Measurements from ENCODE around the gene RFX5.

RFX5 gene

GRCh38 chr1:151368393-151369301 is 21.6 kb upstream of the RFX5 start:
- no peak for DNase-seq (ENCODE audit: extremely low read depth, low read depth)
- TF ChIP-seq, protein P1, sequence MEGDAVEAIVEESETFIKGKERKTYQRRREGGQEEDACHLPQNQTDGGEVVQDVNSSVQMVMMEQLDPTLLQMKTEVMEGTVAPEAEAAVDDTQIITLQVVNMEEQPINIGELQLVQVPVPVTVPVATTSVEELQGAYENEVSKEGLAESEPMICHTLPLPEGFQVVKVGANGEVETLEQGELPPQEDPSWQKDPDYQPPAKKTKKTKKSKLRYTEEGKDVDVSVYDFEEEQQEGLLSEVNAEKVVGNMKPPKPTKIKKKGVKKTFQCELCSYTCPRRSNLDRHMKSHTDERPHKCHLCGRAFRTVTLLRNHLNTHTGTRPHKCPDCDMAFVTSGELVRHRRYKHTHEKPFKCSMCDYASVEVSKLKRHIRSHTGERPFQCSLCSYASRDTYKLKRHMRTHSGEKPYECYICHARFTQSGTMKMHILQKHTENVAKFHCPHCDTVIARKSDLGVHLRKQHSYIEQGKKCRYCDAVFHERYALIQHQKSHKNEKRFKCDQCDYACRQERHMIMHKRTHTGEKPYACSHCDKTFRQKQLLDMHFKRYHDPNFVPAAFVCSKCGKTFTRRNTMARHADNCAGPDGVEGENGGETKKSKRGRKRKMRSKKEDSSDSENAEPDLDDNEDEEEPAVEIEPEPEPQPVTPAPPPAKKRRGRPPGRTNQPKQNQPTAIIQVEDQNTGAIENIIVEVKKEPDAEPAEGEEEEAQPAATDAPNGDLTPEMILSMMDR (IDR thresholded peaks at IDR 0.05; ENCODE audit: low read depth, low read length), result no peak

GRCh38 chr1:151367658-151368392 is 20.8 kb upstream of the RFX5 start:
- TF ChIP-seq, protein P1 (IDR thresholded peaks at IDR 0.05; ENCODE audit: low read depth, low read length), result no peak
- no peak for DNase-seq (ENCODE audit: extremely low read depth, low read depth)

GRCh38 chr1:151364996-151365395 is 17.9 kb upstream of the RFX5 start:
- no peak for DNase-seq (ENCODE audit: extremely low read depth, low read depth)
- TF ChIP-seq, protein P1 (IDR thresholded peaks at IDR 0.05; ENCODE audit: low read depth, low read length), result no peak

- DNase-seq (ENCODE audit: extremely low read depth, low read depth), result no peak
- TF ChIP-seq, protein P1 (IDR thresholded peaks at IDR 0.05; ENCODE audit: low read depth, low read length), result no peak
Observed at GRCh38 chr1:151362308-151363155, 15.5 kb upstream of the RFX5 start.

GRCh38 chr1:151361883-151362282 is 14.8 kb upstream of the RFX5 start:
- no peak for DNase-seq (ENCODE audit: extremely low read depth, low read depth)

GRCh38 chr1:151356696-151357095 is 9.6 kb upstream of the RFX5 start:
- no peak for DNase-seq (ENCODE audit: extremely low read depth, low read depth)
- TF ChIP-seq, protein P1 (IDR thresholded peaks at IDR 0.05; ENCODE audit: low read depth, low read length), result no peak

More at GRCh38 chr1:151361883-151362282, 14.8 kb upstream of the RFX5 start:
- TF ChIP-seq, protein P1 (IDR thresholded peaks at IDR 0.05; ENCODE audit: low read depth, low read length), result no peak
